ENCODE measurements around the gene OTULINL.

The OTULINL gene

GRCh38 chr5:14603141-14603540 is 21.5 kb downstream of the OTULINL start:
- no peak for TF ChIP-seq CTCF (conservative IDR thresholded peaks at IDR 0.05)
- no peak overlapping the region for H3K27ac ChIP-seq

GRCh38 chr5:14607104-14607503 is 25.5 kb downstream of the OTULINL start:
- H3K27ac ChIP-seq = peak overlapping the region; percentile 21; the same call in 1 of the 2 replicates
- no peak for TF ChIP-seq CTCF (conservative IDR thresholded peaks at IDR 0.05)

GRCh38 chr5:14608169-14608568 is 26.6 kb downstream of the OTULINL start:
- TF ChIP-seq CTCF (conservative IDR thresholded peaks at IDR 0.05) = no peak
- H3K27ac ChIP-seq = no peak overlapping the region

GRCh38 chr5:14611737-14612136 is 30.1 kb downstream of the OTULINL start:
- TF ChIP-seq CTCF (conservative IDR thresholded peaks at IDR 0.05) = no peak
- H3K27ac ChIP-seq = no peak overlapping the region

GRCh38 chr5:14614490-14614889 is 32.9 kb downstream of the OTULINL start:
- H3K27ac ChIP-seq = no peak overlapping the region
- TF ChIP-seq CTCF (conservative IDR thresholded peaks at IDR 0.05) = no peak

GRCh38 chr5:14615365-14615764 is 33.8 kb downstream of the OTULINL start:
- no peak for TF ChIP-seq CTCF (conservative IDR thresholded peaks at IDR 0.05)
- H3K27ac ChIP-seq = peak overlapping the region; percentile 40

- no peak overlapping the region for H3K27ac ChIP-seq
- TF ChIP-seq CTCF (conservative IDR thresholded peaks at IDR 0.05) = no peak
These were observed 35.8 kb downstream of the OTULINL start for GRCh38 chr5:14617441-14617840.

- no peak for TF ChIP-seq CTCF (conservative IDR thresholded peaks at IDR 0.05)
- peak overlapping the region; percentile 51; the same call in 1 of the 2 replicates for H3K27ac ChIP-seq
These were observed 45.7 kb downstream of the OTULINL start for GRCh38 chr5:14627270-14627669.

Data from VCaP (cell line).